Loucy (cell line): Measurements from ENCODE around the gene PADI1.

ENCODE experiments used
- H2AFZ ChIP-seq: fragments of 200-600 bp; sonication (generic); 2 replicates; pipeline ENCODE4 v1.6.0; 2016; ENCODE audit warnings: antibody characterized with exemption, mild to moderate bottlenecking, low read length, moderate library complexity
- H3F3A ChIP-seq: fragments of 200-600 bp; 2 replicates; pipeline ENCODE4 v1.6.0; 2016; ENCODE audit warnings: antibody characterized with exemption, low read depth, mild to moderate bottlenecking
- H3K27me3 ChIP-seq: fragments of 200-600 bp; sonication (generic); 2 replicates; pipeline ENCODE4 v1.6.1; 2014; ENCODE audit warnings: low read length, mild to moderate bottlenecking; ENCODE audit not compliant: insufficient read depth, poor library complexity, severe bottlenecking
- H3K36me3 ChIP-seq: fragments of 200-600 bp; sonication (generic); 2 replicates; pipeline ENCODE4 v1.6.1; 2016; ENCODE audit warnings: low read length; ENCODE audit not compliant: insufficient read depth
- H3K4me1 ChIP-seq: fragments of 200-600 bp; sonication (generic); 2 replicates; pipeline ENCODE4 v1.5.1; 2014; ENCODE audit warnings: low read length, mild to moderate bottlenecking; ENCODE audit not compliant: insufficient read depth, poor library complexity, severe bottlenecking
- H3K4me2 ChIP-seq: fragments of 200-600 bp; sonication (generic); 2 replicates; pipeline ENCODE4 v1.6.0; 2014; ENCODE audit warnings: antibody characterized with exemption, low read length, low read depth, mild to moderate bottlenecking; ENCODE audit not compliant: poor library complexity, severe bottlenecking
- H3K4me3 ChIP-seq: fragments of 200-600 bp; sonication (generic); 2 replicates; pipeline ENCODE4 v1.5.1; 2014; ENCODE audit warnings: low read length, mild to moderate bottlenecking, mixed read lengths; ENCODE audit not compliant: poor library complexity, severe bottlenecking
- H3K79me2 ChIP-seq: fragments of 200-600 bp; sonication (generic); 2 replicates; pipeline ENCODE4 v1.6.1; 2014; ENCODE audit warnings: low read length; ENCODE audit not compliant: insufficient read depth
- H3K9ac ChIP-seq: fragments of 200-600 bp; sonication (generic); 2 replicates; pipeline ENCODE4 v1.6.0; 2014; ENCODE audit warnings: mild to moderate bottlenecking, low read depth, low read length, moderate library complexity; ENCODE audit not compliant: poor library complexity, severe bottlenecking
- H3K9me2 ChIP-seq: fragments of 200-600 bp; sonication (generic); replicated peaks from 2 replicates; pipeline ENCODE4 v1.6.1; 2016; ENCODE audit warnings: low read depth, low read length, mixed read lengths
- H3K9me3 ChIP-seq: fragments of 200-600 bp; sonication (generic); 2 replicates; pipeline ENCODE4 v1.6.1; 2014; ENCODE audit warnings: mild to moderate bottlenecking, antibody characterized with exemption, low read length, low read depth; ENCODE audit not compliant: insufficient read depth
- H4K20me1 ChIP-seq: fragments of 200-600 bp; sonication (generic); 2 replicates; pipeline ENCODE4 v1.6.0; 2014; ENCODE audit warnings: antibody characterized with exemption, low read length, mild to moderate bottlenecking; ENCODE audit not compliant: insufficient read depth, poor library complexity, severe bottlenecking
- CTCF ChIP-seq: fragments of 200-600 bp; sonication (generic); conservative IDR thresholded peaks from 2 replicates; pipeline ENCODE4 v1.5.1; 2014; ENCODE audit warnings: mild to moderate bottlenecking, antibody characterized with exemption, low read length
- EZH2phosphoT487 ChIP-seq: fragments of 200-600 bp; IDR thresholded peaks from 2 replicates; pipeline ENCODE4 v1.6.1; 2018; ENCODE audit warnings: antibody characterized with exemption, mild to moderate bottlenecking, moderate library complexity, borderline replicate concordance

PADI1 gene

GRCh38 chr1:17233675-17234320 is 28.9 kb downstream of the PADI1 start:
- H3K4me1 ChIP-seq, result peaks cover 16% of the 10 kb centered on the region
- no peak overlapping the region for H3K4me3 ChIP-seq
- H3F3A ChIP-seq, result no peaks in the 10 kb centered on the region
- no peaks in the 10 kb centered on the region for H3K9me3 ChIP-seq
- H3K4me2 ChIP-seq, result no peak overlapping the region
- no peaks in the 10 kb centered on the region for H3K27me3 ChIP-seq
- H3K36me3 ChIP-seq, result no peaks in the 10 kb centered on the region
- no peaks in the 10 kb centered on the region for H4K20me1 ChIP-seq
- no peak overlapping the region for H3K9ac ChIP-seq
- H3K79me2 ChIP-seq, result no peaks in the 10 kb centered on the region
- H3K9me2 ChIP-seq, result no peaks in the 10 kb centered on the region
- TF ChIP-seq EZH2phosphoT487, result no peak
- no peak for TF ChIP-seq CTCF
- no peak overlapping the region for H2AFZ ChIP-seq

GRCh38 chr1:17234405-17234804 is 29.5 kb downstream of the PADI1 start:
- no peak overlapping the region for H3K4me2 ChIP-seq
- H3K9me3 ChIP-seq, result no peaks in the 10 kb centered on the region
- no peaks in the 10 kb centered on the region for H3K27me3 ChIP-seq
- no peak overlapping the region for H2AFZ ChIP-seq
- no peaks in the 10 kb centered on the region for H3K36me3 ChIP-seq
- H3K9ac ChIP-seq, result no peak overlapping the region
- peaks cover 19% of the 10 kb centered on the region for H3K4me1 ChIP-seq
- TF ChIP-seq CTCF, result no peak
- no peak for TF ChIP-seq EZH2phosphoT487
- no peaks in the 10 kb centered on the region for H4K20me1 ChIP-seq
- no peaks in the 10 kb centered on the region for H3K79me2 ChIP-seq
- no peaks in the 10 kb centered on the region for H3F3A ChIP-seq
- no peaks in the 10 kb centered on the region for H3K9me2 ChIP-seq
- H3K4me3 ChIP-seq, result no peak overlapping the region

- Histone ChIP-seq H3K4me1 (peaks cover 19% of the 10 kb centered on the region), H3K4me2 (no peak overlapping the region), H3K9me3 (no peaks in the 10 kb centered on the region), H3K27me3 (no peaks in the 10 kb centered on the region), H3K36me3 (no peaks in the 10 kb centered on the region), H3K4me3 (no peak overlapping the region), H3K9me2 (no peaks in the 10 kb centered on the region), H3K9ac (no peak overlapping the region), H3F3A (no peaks in the 10 kb centered on the region), H3K79me2 (no peaks in the 10 kb centered on the region), H2AFZ (no peak overlapping the region), H4K20me1 (no peaks in the 10 kb centered on the region)
- TF ChIP-seq EZH2phosphoT487 (no peak), CTCF (no peak)
These were observed 30.4 kb downstream of the PADI1 start for GRCh38 chr1:17235135-17235885.
